H1 (cell line): Measurements from ENCODE around the gene CSPG5. TPM values are rescaled to one million over a fixed set of nuclear protein-coding genes. Genes with fewer than 3 reads are reported as not detected.

ENCODE experiments used
- ATF2 ChIP-seq: IDR thresholded peaks from 2 replicates; pipeline ENCODE4 v1.6.1; 2012; ENCODE audit warnings: low read length, inconsistent platforms
- polyA plus RNA-seq, 7 experiments: library from polyadenylated mRNA; depleted of rRNA in 3 of 7; stranded (reverse) in 5 of 7; unstranded in 2 of 7; fragments of >200 nt in 5 of 7; fragments of 200-250 nt in 2 of 7; gene quantifications; 1 replicate in 5 of 7; 2 replicates in 1 of 7; 4 replicates in 1 of 7; pipeline versions ENCODE4 v1.2.1 to v1.2.3, GENCODE V29; 2011 to 2013; ENCODE audit warnings: missing spikeins in 2 of 7, mixed read lengths in 2 of 7
- total RNA-seq: library from RNA; stranded (reverse); fragmentation: NEBNext Ultra II Directional; extraction: Animal tissue kit (Norgen Biotek cat#: 25700); gene quantifications from 2 replicates; pipeline ENCODE4 v1.2.1, GENCODE V29; 2021

CSPG5 gene
- total and polyA plus RNA-seq, 2 of the 8 experiments (the other 6 are each of a cell fraction or from before 2014, with no cell fraction given), result 2.1 to 7.4 TPM

- no peak for TF ChIP-seq ATF2
These were observed 1.0 kb downstream of the CSPG5 start (continued) for GRCh38 chr3:47577583-47578118.
